Measurements from ENCODE around the gene SETD3. TPM values are rescaled to one million over a fixed set of nuclear protein-coding genes. Genes with fewer than 3 reads are reported as not detected.

SETD3 gene
- polyA plus RNA-seq, 1 donor from 2014 or later = 49.6 TPM

- no peak overlapping the region for H3K9ac ChIP-seq (ENCODE audit: low read length)
- no peaks in the 10 kb centered on the region for H3K79me2 ChIP-seq (replicated peaks; ENCODE audit: insufficient read depth, low read length)
- H3K36me3 ChIP-seq (ENCODE audit: insufficient read depth, low read length) = no peaks in the 10 kb centered on the region
- H3F3A ChIP-seq (ENCODE audit: insufficient read depth, low read length, poor library complexity, severe bottlenecking) = no peaks in the 10 kb centered on the region
- H3K9me2 ChIP-seq (ENCODE audit: insufficient read depth, low read length) = no peaks in the 10 kb centered on the region
- no peak overlapping the region for H3K27ac ChIP-seq (ENCODE audit: low read length)
- no peak overlapping the region for H3K4me3 ChIP-seq (ENCODE audit: low read length)
- H3K27me3 ChIP-seq (ENCODE audit: insufficient read depth, low read depth, low read length) = no peaks in the 10 kb centered on the region
- H2AFZ ChIP-seq (ENCODE audit: low read depth, low read length) = no peak overlapping the region
- no peaks in the 10 kb centered on the region for H3K9me3 ChIP-seq (ENCODE audit: low read length)
- no peak overlapping the region for H3K4me2 ChIP-seq (ENCODE audit: low read length)
- no peaks in the 10 kb centered on the region for H4K20me1 ChIP-seq (ENCODE audit: insufficient read depth)
- TF ChIP-seq POLR2AphosphoS5 (IDR thresholded peaks at IDR 0.05) = no peak
- TF ChIP-seq REST (IDR thresholded peaks at IDR 0.05; ENCODE audit: borderline replicate concordance) = no peak
- TF ChIP-seq EZH2 (IDR thresholded peaks at IDR 0.05; ENCODE audit: borderline replicate concordance, insufficient read depth, low read length, poor library complexity, severe bottlenecking) = no peak
- TF ChIP-seq EP300 (conservative IDR thresholded peaks at IDR 0.05; ENCODE audit: poor library complexity, severe bottlenecking) = no peak
- TF ChIP-seq MXI1 (conservative IDR thresholded peaks at IDR 0.05; ENCODE audit: poor library complexity, severe bottlenecking) = no peak
- no peak for TF ChIP-seq RAD21 (conservative IDR thresholded peaks at IDR 0.05)
- TF ChIP-seq TAF1 (IDR thresholded peaks at IDR 0.05; ENCODE audit: low read depth) = no peak
- TF ChIP-seq CTCF (IDR thresholded peaks at IDR 0.05; ENCODE audit: poor library complexity, severe bottlenecking) = no peak
- no peak for TF ChIP-seq SMC3 (conservative IDR thresholded peaks at IDR 0.05; ENCODE audit: poor library complexity)
Measured at GRCh38 chr14:99381688-99382060, 99.0 kb downstream of the SETD3 start.

- H3K36me3 ChIP-seq (ENCODE audit: insufficient read depth, low read length) = no peaks in the 10 kb centered on the region
- H3K4me2 ChIP-seq (ENCODE audit: low read length) = no peak overlapping the region
- TF ChIP-seq EP300 (conservative IDR thresholded peaks at IDR 0.05; ENCODE audit: poor library complexity, severe bottlenecking) (no peak), EZH2 (IDR thresholded peaks at IDR 0.05; ENCODE audit: borderline replicate concordance, insufficient read depth, low read length, poor library complexity, severe bottlenecking) (no peak), POLR2AphosphoS5 (IDR thresholded peaks at IDR 0.05) (no peak), REST (IDR thresholded peaks at IDR 0.05; ENCODE audit: borderline replicate concordance) (no peak), CTCF (IDR thresholded peaks at IDR 0.05; ENCODE audit: poor library complexity, severe bottlenecking) (no peak), SMC3 (conservative IDR thresholded peaks at IDR 0.05; ENCODE audit: poor library complexity) (no peak), RAD21 (conservative IDR thresholded peaks at IDR 0.05) (no peak), TAF1 (IDR thresholded peaks at IDR 0.05; ENCODE audit: low read depth) (no peak), MXI1 (conservative IDR thresholded peaks at IDR 0.05; ENCODE audit: poor library complexity, severe bottlenecking) (no peak)
- H2AFZ ChIP-seq (ENCODE audit: low read depth, low read length) = no peak overlapping the region
- H3K27me3 ChIP-seq (ENCODE audit: insufficient read depth, low read depth, low read length) = no peaks in the 10 kb centered on the region
- no peaks in the 10 kb centered on the region for H3K79me2 ChIP-seq (replicated peaks; ENCODE audit: insufficient read depth, low read length)
- no peaks in the 10 kb centered on the region for H4K20me1 ChIP-seq (ENCODE audit: insufficient read depth)
- no peak overlapping the region for H3K27ac ChIP-seq (ENCODE audit: low read length)
- no peak overlapping the region for H3K9ac ChIP-seq (ENCODE audit: low read length)
- no peaks in the 10 kb centered on the region for H3K9me3 ChIP-seq (ENCODE audit: low read length)
- no peaks in the 10 kb centered on the region for H3K9me2 ChIP-seq (ENCODE audit: insufficient read depth, low read length)
- H3K4me3 ChIP-seq (ENCODE audit: low read length) = no peak overlapping the region
- no peaks in the 10 kb centered on the region for H3F3A ChIP-seq (ENCODE audit: insufficient read depth, low read length, poor library complexity, severe bottlenecking)
Measured at GRCh38 chr14:99380991-99381687, 99.5 kb downstream of the SETD3 start.
